A172 (cell line): ENCODE data around the gene YPEL5. TPM values are rescaled to one million over a fixed set of nuclear protein-coding genes. Genes with fewer than 3 reads are reported as not detected.

Experiments used
- DNase-seq: peaks from one replicate; pipeline ENCODE4 v3.0.0-alpha.2; 2015; ENCODE audit warnings: low spot score
- total RNA-seq: library from RNA; depleted of rRNA; stranded (reverse); fragments of >200 nt; shearing (Covaris generic); gene quantifications from 2 replicates; pipeline ENCODE4 v1.2.3, GENCODE V29; 2014

YPEL5 gene
- total RNA-seq, 1 experiment from 2014 or later: 112 TPM

GRCh38 chr2:30165050-30165520 lies 18.3 kb downstream of the YPEL5 start:
- DNase-seq: peak; percentile 92

DNA sequence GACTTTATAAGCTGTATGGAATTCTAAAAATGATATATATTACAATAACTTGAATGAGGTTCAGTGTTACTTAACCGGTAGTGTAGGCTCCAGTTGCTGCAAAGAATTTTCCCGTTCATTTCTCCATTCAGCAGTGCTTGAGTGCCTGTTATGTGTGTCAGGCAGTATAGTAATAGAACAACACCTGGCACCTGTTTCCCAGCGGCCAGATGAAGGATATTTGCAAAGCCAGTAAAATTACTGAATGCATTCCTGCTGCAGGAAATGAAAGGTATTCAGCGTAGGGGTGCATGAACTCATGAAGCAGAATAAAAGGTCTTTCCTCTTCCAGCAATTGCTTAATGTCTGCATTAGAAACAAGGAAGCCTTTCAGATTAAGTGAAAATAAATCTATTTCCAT lies 18.8 kb downstream of the YPEL5 start:
- DNase-seq: no peak

DNA sequence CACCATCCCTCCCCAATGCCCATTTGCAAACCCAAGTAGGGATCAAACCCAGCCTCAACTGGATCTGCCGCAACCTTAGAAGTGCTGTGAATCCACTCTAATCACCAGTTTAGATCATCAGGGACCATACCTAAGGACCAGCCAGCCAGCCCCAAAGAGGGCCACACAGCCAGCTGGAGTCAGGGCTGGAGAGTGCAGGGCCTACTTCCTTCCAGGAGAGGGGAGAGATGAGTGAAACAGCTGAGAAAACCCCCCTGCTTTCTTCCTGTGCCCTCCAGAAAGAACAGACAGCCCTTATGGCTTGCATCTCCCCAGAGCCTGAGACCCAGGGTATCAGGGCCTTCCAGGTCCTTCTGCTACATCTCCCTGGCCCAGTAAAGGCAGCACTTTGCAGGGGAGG lies 25.8 kb downstream of the YPEL5 start:
- DNase-seq: no peak

GRCh38 chr2:30177440-30177839 lies 30.6 kb downstream of the YPEL5 start:
- DNase-seq: no peak

DNA sequence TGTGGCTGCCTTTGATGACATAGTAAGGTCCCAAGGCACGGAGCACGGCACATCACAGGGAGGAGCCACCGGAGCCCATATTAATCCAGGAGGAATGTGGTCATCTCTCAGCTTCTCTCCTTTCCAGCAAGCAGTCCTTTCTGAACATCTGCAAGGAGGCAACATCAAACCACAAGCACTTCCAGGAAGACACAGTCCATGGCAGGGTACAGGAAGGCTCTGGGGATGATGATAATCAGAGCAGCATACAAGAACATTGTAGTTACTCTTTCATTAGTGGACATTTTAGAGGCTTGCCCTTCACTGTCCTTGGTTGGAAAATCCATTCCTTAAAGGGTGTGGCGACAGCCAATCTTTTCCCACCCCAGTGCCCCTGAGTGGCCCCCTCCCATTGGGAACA lies 31.1 kb downstream of the YPEL5 start:
- no peak for DNase-seq

- no peak for DNase-seq
Measured at GRCh38 chr2:30178618-30179434, 32.0 kb downstream of the YPEL5 start.

GRCh38 chr2:30179536-30179935 lies 32.7 kb downstream of the YPEL5 start:
- no peak for DNase-seq

DNA sequence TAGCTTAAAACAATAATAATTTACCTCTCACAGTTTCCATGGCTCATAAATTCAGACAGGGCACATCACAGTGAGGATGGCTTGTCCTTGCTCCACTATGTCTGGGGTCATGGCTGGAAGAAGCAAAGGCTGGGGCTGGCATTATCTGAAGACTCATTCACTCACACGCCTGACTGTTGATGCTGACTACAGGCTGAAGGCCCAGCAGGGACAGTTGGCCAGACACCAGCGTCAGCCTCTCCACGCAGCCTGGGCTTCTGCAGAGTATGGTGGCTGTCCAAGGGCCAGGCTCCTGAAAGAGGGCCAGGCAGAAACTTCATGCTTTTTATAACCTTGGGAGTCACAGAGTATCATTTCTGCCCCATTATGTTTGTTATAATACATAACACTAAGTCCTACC lies 33.4 kb downstream of the YPEL5 start:
- no peak for DNase-seq

- no peak for DNase-seq
Measured at GRCh38 chr2:30181176-30181575, 34.4 kb downstream of the YPEL5 start.

DNA sequence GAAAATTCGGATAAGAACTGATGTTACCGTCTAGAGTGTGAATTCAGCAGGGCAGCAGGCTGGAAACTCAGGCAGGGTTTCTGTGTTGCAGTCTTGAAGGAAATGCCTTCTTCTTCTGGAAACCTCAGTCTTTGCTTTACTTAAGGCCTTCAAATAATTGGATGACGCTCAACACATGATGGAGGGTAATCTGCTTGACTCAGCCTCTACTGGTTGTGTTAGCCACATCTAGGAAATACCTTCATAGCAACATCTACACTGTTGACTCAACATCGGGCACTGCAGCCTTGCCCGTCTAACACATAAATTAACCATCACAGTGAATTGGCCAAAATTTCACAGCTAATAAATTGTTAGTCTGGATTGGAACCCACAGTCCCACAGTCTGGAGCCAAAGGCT lies 37.2 kb downstream of the YPEL5 start:
- no peak for DNase-seq

DNA sequence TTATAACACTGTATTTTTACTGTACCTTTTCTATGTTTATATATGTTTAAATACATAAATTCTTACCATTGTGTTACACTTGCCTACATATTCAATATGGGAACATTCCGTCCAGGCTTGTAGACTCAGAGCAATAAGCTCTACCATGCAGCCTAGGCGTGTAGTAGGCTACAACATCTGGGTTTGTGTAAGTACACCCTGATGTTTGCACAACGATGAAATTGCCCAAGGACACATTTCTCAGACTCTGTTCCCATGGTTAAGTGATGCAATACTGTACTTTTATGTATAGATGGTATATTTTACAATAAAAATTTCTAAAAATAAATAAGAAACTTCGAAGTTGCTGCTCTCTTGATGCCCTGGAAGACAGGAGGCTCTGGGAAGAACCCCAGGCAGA lies 38.4 kb downstream of the YPEL5 start:
- DNase-seq: no peak

GRCh38 chr2:30188292-30188691 lies 41.5 kb downstream of the YPEL5 start:
- DNase-seq: no peak

GRCh38 chr2:30190637-30191036 lies 43.8 kb downstream of the YPEL5 start:
- no peak for DNase-seq

- DNase-seq: no peak
Measured at GRCh38 chr2:30191107-30191506, 44.3 kb downstream of the YPEL5 start.

DNA sequence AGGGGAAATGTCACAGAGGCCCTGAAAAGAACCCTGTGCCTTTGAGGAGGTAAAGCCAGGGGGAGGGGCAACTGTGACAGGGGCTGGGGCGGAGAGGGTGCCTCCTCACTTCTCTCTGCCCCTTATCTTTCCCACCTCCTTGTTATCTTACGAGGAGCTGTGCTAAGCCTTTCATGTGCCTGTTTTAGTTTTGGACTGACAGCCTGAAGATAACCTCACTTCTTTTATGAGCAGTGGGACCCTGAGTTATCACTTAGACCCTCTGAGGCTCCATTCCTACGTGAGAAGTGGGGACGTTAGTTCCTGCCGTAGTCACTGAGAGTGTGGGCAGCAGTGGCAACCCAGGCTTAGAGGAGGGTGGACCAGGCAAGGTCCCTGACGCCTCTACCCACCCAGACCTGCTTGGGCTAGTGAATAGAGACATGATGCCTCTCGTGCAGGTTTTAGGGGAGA lies 45.0 kb downstream of the YPEL5 start:
- no peak for DNase-seq

DNA sequence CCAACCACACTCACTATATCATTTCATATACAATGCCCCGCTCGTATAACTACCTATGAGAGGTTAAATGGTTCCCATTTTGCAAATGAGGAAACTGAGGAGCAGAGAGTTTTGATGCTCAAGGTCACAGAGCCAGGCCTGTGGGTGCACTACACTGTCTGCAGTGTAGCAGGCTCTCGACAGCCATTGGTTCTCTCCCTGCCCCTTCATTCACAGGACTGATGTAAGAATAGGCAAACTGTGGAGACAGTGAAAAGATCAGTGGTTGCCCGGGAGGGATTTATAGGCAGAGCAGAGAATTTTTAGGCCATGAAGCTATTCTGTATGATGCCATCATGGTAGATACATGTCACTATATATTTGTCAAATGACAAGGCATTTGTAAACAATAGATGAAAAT lies 45.5 kb downstream of the YPEL5 start:
- no peak for DNase-seq

DNA sequence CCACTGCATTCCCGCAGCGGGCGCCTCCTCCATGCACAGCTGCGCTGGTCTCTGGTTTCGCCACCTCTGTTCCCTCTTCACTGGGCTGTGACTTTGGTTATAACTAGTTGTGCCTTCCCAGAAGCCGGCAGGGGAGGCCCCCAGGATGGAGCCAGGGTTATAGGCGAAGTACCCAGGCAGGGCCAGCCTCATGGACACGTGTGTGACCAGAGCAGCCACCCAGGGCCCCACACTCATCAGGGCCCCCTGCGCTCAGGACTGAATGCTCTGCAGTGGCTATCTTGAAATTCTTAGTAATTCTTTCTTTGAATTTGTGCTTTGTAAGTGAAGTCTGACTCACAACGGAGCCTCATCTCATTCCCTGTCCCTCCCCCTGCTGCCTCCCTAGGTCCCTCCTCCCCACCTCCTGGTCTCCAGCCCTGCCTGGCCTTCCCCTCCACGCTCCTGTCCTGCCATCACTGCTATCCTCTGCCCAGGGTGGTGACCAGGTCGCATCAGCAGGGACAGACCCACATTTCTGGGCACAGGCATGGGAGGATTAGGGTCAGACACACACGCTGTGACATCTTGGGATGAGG lies 46.4 kb downstream of the YPEL5 start:
- DNase-seq: peak; percentile 14

DNA sequence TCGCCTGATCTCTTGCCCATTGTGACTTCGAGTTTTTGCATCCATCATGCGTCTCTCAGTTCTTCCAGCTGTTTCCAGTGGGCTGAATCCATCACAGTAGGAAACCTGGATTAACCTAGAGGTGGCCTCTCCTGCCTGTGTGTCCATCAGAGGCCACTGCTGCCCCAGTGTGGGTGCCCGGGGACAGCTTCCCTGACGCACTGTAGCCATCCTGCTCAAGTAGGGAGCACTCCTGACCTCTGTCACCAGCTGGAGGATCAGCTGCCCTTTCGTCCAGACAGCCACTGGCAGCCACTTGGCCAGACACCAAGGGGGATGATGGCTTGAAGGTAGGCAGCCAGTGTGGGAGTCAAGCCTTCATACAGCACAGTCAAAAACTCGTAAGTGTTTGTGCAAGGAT lies 47.6 kb downstream of the YPEL5 start:
- no peak for DNase-seq

DNA sequence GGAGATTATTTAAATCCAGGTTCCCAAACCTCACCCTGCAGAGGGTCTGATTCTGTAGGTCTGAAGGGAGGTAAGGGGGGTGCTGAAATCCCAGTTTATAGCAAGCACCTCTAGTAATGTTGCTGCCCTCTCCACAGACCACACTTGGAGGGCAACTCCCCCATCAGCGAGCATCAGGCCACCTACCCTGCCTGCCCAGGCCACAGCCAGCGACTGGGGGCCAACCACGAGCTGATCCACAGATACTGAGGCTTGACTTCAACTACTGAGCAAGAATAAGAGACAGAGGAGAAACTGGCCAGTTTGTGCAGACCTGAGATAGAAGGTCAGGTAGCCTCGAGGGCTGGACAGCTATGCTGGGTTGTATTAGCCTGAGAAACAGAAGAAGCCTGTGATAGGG lies 48.2 kb downstream of the YPEL5 start:
- DNase-seq: no peak

- no peak for DNase-seq
Measured at GRCh38 chr2:30197570-30198192, 50.9 kb downstream of the YPEL5 start.

DNA sequence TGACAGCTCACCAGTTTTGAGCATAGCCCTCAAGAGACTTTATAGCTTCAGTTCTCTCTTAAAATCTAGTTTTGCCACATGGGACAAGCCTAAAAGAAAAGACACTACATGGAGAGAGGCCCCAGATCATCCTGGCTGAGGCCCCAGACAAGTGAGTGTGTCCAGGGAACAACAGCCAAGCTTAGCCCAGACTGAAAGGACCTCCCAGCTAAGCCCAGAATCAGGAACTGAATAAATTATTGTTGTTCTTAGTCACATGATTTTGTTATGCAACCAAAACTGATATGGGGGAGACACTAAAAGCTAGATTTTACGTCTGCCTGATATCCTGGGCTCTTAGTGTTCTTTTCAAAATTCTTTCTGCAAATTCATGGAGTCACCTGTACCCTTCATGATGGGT lies 55.2 kb downstream of the YPEL5 start:
- no peak for DNase-seq

GRCh38 chr2:30203156-30203555 lies 56.3 kb downstream of the YPEL5 start:
- no peak for DNase-seq

- no peak for DNase-seq
Measured at GRCh38 chr2:30204281-30204680, 57.5 kb downstream of the YPEL5 start.
